Vagina (tissue), 2 donors: ENCODE data around the gene DDI2. TPM values are rescaled to one million over a fixed set of nuclear protein-coding genes. Genes with fewer than 3 reads are reported as not detected.

Source experiments
- DNase-seq, 2 donors: peaks; one replicate each; pipeline ENCODE4 v3.0.0-alpha.2; 2017; ENCODE audit errors: extremely low spot score in 2 of 2
- H3K27ac ChIP-seq: fragments of 200-600 bp; sonication (generic); one replicate; pipeline ENCODE4 v1.5.1; 2019
- H3K27me3 ChIP-seq: fragments of 200-600 bp; sonication (generic); one replicate; pipeline ENCODE4 v1.5.1; 2019
- H3K36me3 ChIP-seq, 2 donors: fragments of 200-600 bp; sonication (generic); one replicate each; pipeline ENCODE4 v1.5.1; 2017 to 2019
- H3K4me1 ChIP-seq: fragments of 200-600 bp; sonication (generic); one replicate; pipeline ENCODE4 v1.5.1; 2019
- H3K4me3 ChIP-seq, 2 donors: fragments of 200-600 bp; sonication (generic); 1 replicate in 1 of 2; 2 replicates in 1 of 2; pipeline ENCODE4 v1.5.1; 2016 to 2019
- H3K9me3 ChIP-seq: fragments of 200-600 bp; sonication (generic); one replicate; pipeline ENCODE4 v1.5.1; 2019
- POLR2A ChIP-seq, 2 donors: fragments of 450-650 bp; IDR thresholded peaks; one replicate each; pipeline ENCODE4 v1.6.1; 2017; ENCODE audit warnings: antibody characterized with exemption in 2 of 2, mild to moderate bottlenecking in 2 of 2, moderate library complexity in 2 of 2
- POLR2AphosphoS5 ChIP-seq, 2 donors: sonication (generic); formaldehyde crosslinking; IDR thresholded peaks; one replicate each; pipeline ENCODE4 v1.9.0; 2017; ENCODE audit warnings: antibody characterized with exemption in 2 of 2, mild to moderate bottlenecking in 2 of 2, low read depth in 1 of 2; ENCODE audit not compliant: insufficient read depth in 1 of 2
- intact Hi-C: fragments of 100-400 bp; cut with DNase I; formaldehyde crosslinking; loops from one replicate; pipeline ENCODE4 v1.15.1; 2023
- total RNA-seq: library from RNA; depleted of rRNA; stranded (reverse); fragments of >200 nt; gene quantifications from one replicate; pipeline ENCODE4 v1.2.3, GENCODE V29; 2016
- TF ChIP-seq, protein P1 (sequence below), 3 experiments: fragments of 450-650 bp in 2 of 3; fragments of 200-600 bp in 1 of 3; sonication (generic) in 1 of 3; IDR thresholded peaks; one replicate each; pipeline ENCODE4 v1.5.1; 2017 to 2019; ENCODE audit warnings: antibody characterized with exemption in 3 of 3, mild to moderate bottlenecking in 2 of 3, moderate library complexity in 2 of 3

The DDI2 gene
- total RNA-seq, 1 donor from 2014 or later = 59.2 TPM

GRCh38 chr1:15702722-15703550 lies 85.7 kb downstream of the DDI2 start:
- Histone ChIP-seq H3K9me3 (no peaks in the 10 kb centered on the region), H3K36me3 (no peaks in the 10 kb centered on the region), H3K27me3 (no peaks in the 10 kb centered on the region), H3K27ac (peak overlapping the region; percentile 95), H3K4me1 (peaks cover 71% of the 10 kb centered on the region), H3K4me3 (peak overlapping the region; percentile 1 to 21)
- DNase-seq = no peak
- TF ChIP-seq POLR2AphosphoS5 (IDR thresholded peaks at IDR 0.05; ENCODE audit: insufficient read depth in 1 of 2, low read depth in 1 of 2) = no peak
- TF ChIP-seq POLR2A (IDR thresholded peaks at IDR 0.05) = no peak
- TF ChIP-seq, protein P1, sequence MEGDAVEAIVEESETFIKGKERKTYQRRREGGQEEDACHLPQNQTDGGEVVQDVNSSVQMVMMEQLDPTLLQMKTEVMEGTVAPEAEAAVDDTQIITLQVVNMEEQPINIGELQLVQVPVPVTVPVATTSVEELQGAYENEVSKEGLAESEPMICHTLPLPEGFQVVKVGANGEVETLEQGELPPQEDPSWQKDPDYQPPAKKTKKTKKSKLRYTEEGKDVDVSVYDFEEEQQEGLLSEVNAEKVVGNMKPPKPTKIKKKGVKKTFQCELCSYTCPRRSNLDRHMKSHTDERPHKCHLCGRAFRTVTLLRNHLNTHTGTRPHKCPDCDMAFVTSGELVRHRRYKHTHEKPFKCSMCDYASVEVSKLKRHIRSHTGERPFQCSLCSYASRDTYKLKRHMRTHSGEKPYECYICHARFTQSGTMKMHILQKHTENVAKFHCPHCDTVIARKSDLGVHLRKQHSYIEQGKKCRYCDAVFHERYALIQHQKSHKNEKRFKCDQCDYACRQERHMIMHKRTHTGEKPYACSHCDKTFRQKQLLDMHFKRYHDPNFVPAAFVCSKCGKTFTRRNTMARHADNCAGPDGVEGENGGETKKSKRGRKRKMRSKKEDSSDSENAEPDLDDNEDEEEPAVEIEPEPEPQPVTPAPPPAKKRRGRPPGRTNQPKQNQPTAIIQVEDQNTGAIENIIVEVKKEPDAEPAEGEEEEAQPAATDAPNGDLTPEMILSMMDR (IDR thresholded peaks at IDR 0.05) = no peak
- intact Hi-C loops = loop anchor here (5.0 to 10.0 kb wide), 2 partner anchors 54 to 88 kb away; partner anchors contain the start of genes DDI2 and FBLIM1

DNA sequence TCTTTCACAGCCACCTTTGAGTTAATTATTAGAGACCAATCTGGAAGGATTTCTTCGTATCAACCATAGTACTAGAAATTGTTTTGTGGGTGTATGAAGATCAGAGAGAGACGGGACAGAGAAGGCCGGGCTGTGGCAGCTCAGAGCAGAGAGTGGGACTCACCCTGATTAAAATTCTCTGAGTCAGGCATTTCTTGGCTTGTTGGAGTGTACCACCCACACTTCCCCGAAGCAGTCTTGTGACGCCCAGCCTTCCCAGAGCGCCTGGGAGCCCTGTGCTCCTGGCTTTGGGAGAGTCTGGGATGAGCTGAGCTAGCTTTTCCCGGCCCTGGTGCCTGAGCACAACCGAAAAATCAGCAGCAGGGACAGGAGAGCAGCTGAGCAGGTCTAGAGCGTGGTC lies 86.3 kb downstream of the DDI2 start:
- DNase-seq = no peak
- peaks cover 74% of the 10 kb centered on the region for H3K4me1 ChIP-seq
- H3K27ac ChIP-seq = peak overlapping the region; percentile 95
- no peaks in the 10 kb centered on the region for H3K36me3 ChIP-seq
- TF ChIP-seq POLR2AphosphoS5 (IDR thresholded peaks at IDR 0.05; ENCODE audit: insufficient read depth in 1 of 2, low read depth in 1 of 2) (peak; percentile 88 to 93), POLR2A (IDR thresholded peaks at IDR 0.05) (peak; percentile 8 to 59)
- TF ChIP-seq, protein P1 (IDR thresholded peaks at IDR 0.05) = no peak
- no peaks in the 10 kb centered on the region for H3K27me3 ChIP-seq
- intact Hi-C loops = loop anchor here (5.0 to 10.0 kb wide), 2 partner anchors 54 to 89 kb away; partner anchors contain the start of genes DDI2 and FBLIM1
- no peaks in the 10 kb centered on the region for H3K9me3 ChIP-seq
- peak overlapping the region in 1 of 2 donors; percentile 21 for H3K4me3 ChIP-seq

DNA sequence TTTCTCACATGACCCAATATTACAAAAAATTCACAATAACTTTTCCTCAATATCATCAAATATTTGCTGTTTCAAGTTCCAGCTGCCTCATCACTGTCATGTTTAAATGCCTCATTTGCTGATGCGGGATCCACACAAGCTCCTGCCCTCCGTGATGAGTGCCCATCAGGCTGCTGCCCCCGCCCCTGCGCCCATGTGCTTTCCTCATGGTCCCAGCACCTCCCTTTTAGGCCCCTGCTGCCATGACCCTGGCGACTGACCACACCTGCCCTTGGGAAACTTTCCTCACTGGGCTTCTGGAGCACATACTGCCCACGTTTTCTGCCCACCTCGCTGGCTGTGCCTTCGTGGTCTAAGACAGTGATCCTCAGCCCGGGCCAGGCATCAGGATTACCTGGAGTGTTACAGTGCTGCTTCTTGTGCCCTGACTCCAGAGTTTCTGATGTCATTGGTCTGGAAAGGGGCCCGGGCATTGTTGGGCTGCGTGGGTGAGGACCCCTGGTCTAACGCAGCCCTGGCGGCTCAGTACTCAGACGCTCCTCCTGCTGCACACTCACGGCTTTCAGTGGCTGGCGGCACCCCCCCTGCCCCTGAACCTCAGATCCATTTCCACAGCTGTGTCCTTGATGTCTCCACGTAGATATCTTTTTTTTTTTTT lies 87.4 kb downstream of the DDI2 start:
- DNase-seq = no peak
- H3K27me3 ChIP-seq = no peaks in the 10 kb centered on the region
- no peaks in the 10 kb centered on the region for H3K36me3 ChIP-seq
- H3K27ac ChIP-seq = peak overlapping the region; percentile 95
- H3K4me3 ChIP-seq = no peak overlapping the region
- intact Hi-C loops = loop anchor here (5.0 to 10.0 kb wide), 2 partner anchors 53 to 90 kb away; partner anchors contain the start of genes DDI2 and FBLIM1
- no peaks in the 10 kb centered on the region for H3K9me3 ChIP-seq
- peaks cover 82% of the 10 kb centered on the region for H3K4me1 ChIP-seq
- no peak for TF ChIP-seq POLR2A (IDR thresholded peaks at IDR 0.05)
- TF ChIP-seq, protein P1 (IDR thresholded peaks at IDR 0.05) = no peak
- no peak for TF ChIP-seq POLR2AphosphoS5 (IDR thresholded peaks at IDR 0.05; ENCODE audit: insufficient read depth in 1 of 2, low read depth in 1 of 2)

DNA sequence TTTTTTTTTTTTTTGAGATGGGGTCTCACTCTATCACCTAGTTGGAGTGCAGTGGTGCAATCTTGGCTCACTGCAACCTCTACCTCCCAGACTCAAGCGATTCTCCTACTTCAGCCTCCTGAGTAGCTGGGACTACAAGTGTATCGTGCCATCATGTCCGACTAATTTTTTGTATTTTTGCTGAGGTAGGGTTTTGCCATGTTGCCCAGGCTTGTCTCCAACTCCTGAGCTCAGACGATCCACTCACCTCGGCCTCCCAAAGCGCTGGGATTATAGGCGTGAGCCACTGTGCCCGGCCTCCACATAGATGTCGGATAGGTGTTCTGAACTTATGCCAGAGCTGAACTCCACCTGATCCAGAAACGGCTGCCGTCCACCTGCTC lies 87.9 kb downstream of the DDI2 start:
- intact Hi-C loops = loop anchor here (10.0 kb wide), 1 partner anchor 90 kb away; the partner anchor contains the start of gene DDI2
- Histone ChIP-seq H3K27ac (peak overlapping the region; percentile 95), H3K36me3 (no peaks in the 10 kb centered on the region), H3K27me3 (no peaks in the 10 kb centered on the region), H3K4me1 (peaks cover 77% of the 10 kb centered on the region), H3K9me3 (no peaks in the 10 kb centered on the region), H3K4me3 (no peak overlapping the region)
- DNase-seq = no peak
- TF ChIP-seq, protein P1 (IDR thresholded peaks at IDR 0.05) = no peak
- TF ChIP-seq POLR2AphosphoS5 (IDR thresholded peaks at IDR 0.05; ENCODE audit: insufficient read depth in 1 of 2, low read depth in 1 of 2) (no peak), POLR2A (IDR thresholded peaks at IDR 0.05) (no peak)
